ENCODE measurements around the gene HNRNPK. TPM values are rescaled to one million over a fixed set of nuclear protein-coding genes. Genes with fewer than 3 reads are reported as not detected.

HNRNPK gene
- total and polyA plus RNA-seq, 2 of the 13 experiments (the other 11 are each of a cell fraction or from before 2014, with no cell fraction given): 321 to 712 TPM

- 0 out of 2 replicates have a peak, but pooled peaks have one; percentile 54 for TF ChIP-seq ZNF468 (CRISPR knock-in tag; IDR thresholded peaks at IDR 0.05)
- TF ChIP-seq XRCC5 (optimal IDR thresholded peaks at IDR 0.05; ENCODE audit: low read length): no peak
- TF ChIP-seq ZNF280D (CRISPR knock-in tag; IDR thresholded peaks at IDR 0.05): no peak
- no peak for TF ChIP-seq SYNCRIP (IDR thresholded peaks at IDR 0.05; ENCODE audit: insufficient read depth, low read depth, low read length)
- TF ChIP-seq ZKSCAN1 (IDR thresholded peaks at IDR 0.05; ENCODE audit: low read length): no peak
- peak; percentile 97 for TF ChIP-seq TOPORS (CRISPR knock-in tag; IDR thresholded peaks at IDR 0.05)
- TF ChIP-seq HNF4A (CRISPR knock-in tag; IDR thresholded peaks at IDR 0.05): 0 out of 2 replicates have a peak, but pooled peaks have one; percentile 3
- no peak for TF ChIP-seq CEBPB (IDR thresholded peaks at IDR 0.05; ENCODE audit: borderline replicate concordance, low read depth, low read length)
- 0 out of 2 replicates have a peak, but pooled peaks have one; percentile 29 for TF ChIP-seq GLI4 (CRISPR knock-in tag; IDR thresholded peaks at IDR 0.05; ENCODE audit: borderline replicate concordance)
- no peak for TF ChIP-seq ZNF460 (CRISPR knock-in tag; IDR thresholded peaks at IDR 0.05; ENCODE audit: borderline replicate concordance)
- peak; percentile 72 for TF ChIP-seq HNRNPLL (IDR thresholded peaks at IDR 0.05; ENCODE audit: low read depth, low read length, poor library complexity, severe bottlenecking)
- TF ChIP-seq PAF1 (CRISPR knock-in tag; IDR thresholded peaks at IDR 0.05): no peak
- TF ChIP-seq ZNF615 (CRISPR knock-in tag; IDR thresholded peaks at IDR 0.05; ENCODE audit: borderline replicate concordance): no peak
- peak; percentile 94 for TF ChIP-seq ZSCAN12 (CRISPR knock-in tag; IDR thresholded peaks at IDR 0.05)
- peak; percentile 57; the same call in 1 of the 2 replicates for TF ChIP-seq SMAD3 (CRISPR knock-in tag; IDR thresholded peaks at IDR 0.05)
- no peak for TF ChIP-seq ADNP (CRISPR knock-in tag; IDR thresholded peaks at IDR 0.05)
- TF ChIP-seq ZNF530 (CRISPR knock-in tag; IDR thresholded peaks at IDR 0.05; ENCODE audit: low read depth): no peak
- peak; percentile 61; the same call in 1 of the 2 replicates for TF ChIP-seq ZNF441 (CRISPR knock-in tag; IDR thresholded peaks at IDR 0.05; ENCODE audit: borderline replicate concordance)
- no peak for TF ChIP-seq ZNF180 (CRISPR knock-in tag; IDR thresholded peaks at IDR 0.05; ENCODE audit: borderline replicate concordance, low read depth)
- TF ChIP-seq HOXD1 (CRISPR knock-in tag; IDR thresholded peaks at IDR 0.05): no peak
- TF ChIP-seq CREB1 (IDR thresholded peaks at IDR 0.05): peak; percentile 34; the same call in 1 of the 2 replicates
- no peak for TF ChIP-seq CREB1 (CRISPR knock-in tag; IDR thresholded peaks at IDR 0.05)
- no peak for TF ChIP-seq ZNF652 (CRISPR knock-in tag; IDR thresholded peaks at IDR 0.05; ENCODE audit: borderline replicate concordance, low read depth)
- TF ChIP-seq ZBED4 (CRISPR knock-in tag; IDR thresholded peaks at IDR 0.05; ENCODE audit: borderline replicate concordance): no peak
These were observed 58.9 kb downstream of the HNRNPK start, which contains the start of gene KIF27 (continued) for GRCh38 chr9:83920927-83921707.

All from HepG2 (cell line).